CD14-positive monocyte (primary cell): ENCODE data around the gene RXRG. TPM values are rescaled to one million over a fixed set of nuclear protein-coding genes. Genes with fewer than 3 reads are reported as not detected.

ENCODE experiments used
- DNase-seq, 3 donors: peaks; one replicate each; pipeline ENCODE4 v3.0.0-alpha.2; 2011 to 2022
- H2AFZ ChIP-seq: 2 replicates; pipeline ENCODE4 v1.6.0; 2012; ENCODE audit warnings: mild to moderate bottlenecking, low read depth, low read length, inconsistent platforms; ENCODE audit not compliant: insufficient read depth, poor library complexity, severe bottlenecking
- H3K27ac ChIP-seq, 2 donors: 1 replicate in 1 of 2; 2 replicates in 1 of 2; pipeline ENCODE4 v1.5.1; 2012 to 2013; ENCODE audit warnings: low read length in 2 of 2, control low read depth in 1 of 2, inconsistent platforms in 1 of 2, low read depth in 1 of 2, mild to moderate bottlenecking in 1 of 2
- H3K27me3 ChIP-seq, 2 donors: one replicate each; pipeline versions ENCODE4 v1.6.0 to v1.6.1; 2011 to 2013; ENCODE audit warnings: low read length in 2 of 2; ENCODE audit not compliant: control insufficient read depth in 2 of 2, insufficient read depth in 2 of 2
- H3K36me3 ChIP-seq, 2 donors: replicated peaks in 1 of 2; 1 replicate in 1 of 2; 2 replicates in 1 of 2; pipeline versions ENCODE4 v1.5.1 to v1.6.1; 2012 to 2013; ENCODE audit warnings: low read length in 2 of 2, control low read depth in 1 of 2, inconsistent platforms in 1 of 2, mild to moderate bottlenecking in 1 of 2; ENCODE audit not compliant: insufficient read depth in 2 of 2, control insufficient read depth in 1 of 2
- H3K4me1 ChIP-seq, 2 donors: 1 replicate in 1 of 2; 2 replicates in 1 of 2; pipeline versions ENCODE4 v1.5.1 to v1.6.1; 2012 to 2013; ENCODE audit warnings: low read length in 2 of 2, control low read depth in 1 of 2, inconsistent platforms in 1 of 2, mild to moderate bottlenecking in 1 of 2, moderate library complexity in 1 of 2; ENCODE audit not compliant: insufficient read depth in 2 of 2, control insufficient read depth in 1 of 2
- H3K4me2 ChIP-seq: replicated peaks from 2 replicates; pipeline ENCODE3; 2012; ENCODE audit warnings: low read length, moderate library complexity, mild to moderate bottlenecking; ENCODE audit not compliant: poor library complexity, severe bottlenecking; ENCODE audit errors: extremely low read depth
- H3K4me3 ChIP-seq, 3 experiments: fragments of 200-600 bp in 1 of 3; sonication (generic) in 1 of 3; replicated peaks in 1 of 3; 1 replicate in 2 of 3; 2 replicates in 1 of 3; pipeline ENCODE4 v1.5.1; 2011 to 2013; ENCODE audit warnings: low read length in 3 of 3, mild to moderate bottlenecking in 3 of 3, control low read depth in 2 of 3, low read depth in 2 of 3, inconsistent platforms in 1 of 3, moderate library complexity in 1 of 3
- H3K79me2 ChIP-seq: 2 replicates; pipeline ENCODE4 v1.6.0; 2012; ENCODE audit warnings: mild to moderate bottlenecking, control low read depth, inconsistent platforms, low read length, moderate library complexity; ENCODE audit not compliant: insufficient read depth
- H3K9ac ChIP-seq: 2 replicates; pipeline ENCODE4 v1.6.0; 2017; ENCODE audit warnings: low read length, mild to moderate bottlenecking; ENCODE audit not compliant: insufficient read depth, poor library complexity, severe bottlenecking
- H3K9me3 ChIP-seq, 2 donors: replicated peaks in 1 of 2; 1 replicate in 1 of 2; 2 replicates in 1 of 2; pipeline versions ENCODE4 v1.5.1 to v1.6.1; 2012 to 2013; ENCODE audit warnings: low read length in 2 of 2, control low read depth in 1 of 2; ENCODE audit not compliant: control insufficient read depth in 1 of 2, insufficient read depth in 1 of 2
- H4K20me1 ChIP-seq: 2 replicates; pipeline ENCODE4 v1.6.0; 2012; ENCODE audit warnings: mild to moderate bottlenecking, low read length, control low read depth, moderate library complexity; ENCODE audit not compliant: insufficient read depth
- H3K27ac Mint-ChIP-seq, 7 donors: one replicate each; pipeline ENCODE4 v1.8.0; 2020; ENCODE audit warnings: mild to moderate bottlenecking in 7 of 7, mixed read lengths in 7 of 7, moderate library complexity in 6 of 7, inconsistent platforms in 2 of 7
- H3K27me3 Mint-ChIP-seq, 3 donors: one replicate each; pipeline ENCODE4 v1.8.0; 2021 to 2022; ENCODE audit warnings: low read depth in 3 of 3, mild to moderate bottlenecking in 3 of 3, mixed read lengths in 3 of 3, moderate library complexity in 3 of 3, inconsistent platforms in 1 of 3
- H3K36me3 Mint-ChIP-seq, 2 donors: one replicate each; pipeline ENCODE4 v1.8.0; 2020; ENCODE audit warnings: mixed read lengths in 2 of 2, inconsistent platforms in 1 of 2, mild to moderate bottlenecking in 1 of 2
- H3K4me1 Mint-ChIP-seq: one replicate; pipeline ENCODE4 v1.8.0; 2020; ENCODE audit warnings: mild to moderate bottlenecking, mixed read lengths
- H3K4me3 Mint-ChIP-seq, 2 donors: one replicate each; pipeline ENCODE4 v1.8.0; 2020; ENCODE audit warnings: mild to moderate bottlenecking in 2 of 2, mixed read lengths in 2 of 2, moderate library complexity in 1 of 2
- H3K9me3 Mint-ChIP-seq, 7 donors: one replicate each; pipeline ENCODE4 v1.8.0; 2020 to 2022; ENCODE audit warnings: mixed read lengths in 7 of 7, mild to moderate bottlenecking in 6 of 7, moderate library complexity in 6 of 7, inconsistent platforms in 2 of 7
- WGBS: methylation state at CpG from one replicate; pipeline ENCODE4 v1.1.5; 2013; ENCODE audit warnings: missing lambda C conversion rate; ENCODE audit not compliant: insufficient coverage; 5-methylcytosine and 5-hydroxymethylcytosine counted together
- intact Hi-C, 2 donors: fragments of 100-400 bp; cut with micrococcal nuclease; formaldehyde crosslinking; loops; one replicate each; pipeline versions ENCODE4 v1.15.0 to v1.15.1; 2023
- polyA plus RNA-seq, 3 donors: library from polyadenylated mRNA; depleted of rRNA in 1 of 3; unstranded in 2 of 3; stranded (reverse) in 1 of 3; fragments of 300-500 nt in 2 of 3; fragments of >200 nt in 1 of 3; fragmentation: Illumina TruSeq in 2 of 3; gene quantifications; 1 replicate in 2 of 3; 2 replicates in 1 of 3; pipeline ENCODE4 v1.2.3, GENCODE V29; 2012 to 2021
- TF ChIP-seq, protein P1 (sequence below): fragments of 200-600 bp; IDR thresholded peaks from one replicate; pipeline ENCODE4 v1.8.0; 2022; ENCODE audit warnings: antibody characterized with exemption, mild to moderate bottlenecking

Gene RXRG
- polyA plus RNA-seq, 3 donors, result not detected

- Histone ChIP-seq H3K79me2 (no peaks in the 10 kb centered on the region), H2AFZ (no peak overlapping the region), H3K4me3 (no peak overlapping the region), H3K27ac (no peak overlapping the region), H3K27me3 (peaks cover 66 to 74% of the 10 kb centered on the region in 2 donors), H3K9me3 (peaks cover 0 to 13% of the 10 kb centered on the region in 2 donors), H3K4me1 (no peaks in the 10 kb centered on the region), H3K9ac (no peak overlapping the region), H3K36me3 (no peaks in the 10 kb centered on the region), H3K4me2 (no peak overlapping the region), H4K20me1 (no peaks in the 10 kb centered on the region)
- Mint-ChIP-seq H3K4me1 (no peaks in the 10 kb centered on the region), H3K27me3 (peaks cover 3 to 20% (median 18%) of the 10 kb centered on the region in 3 donors), H3K36me3 (no peaks in the 10 kb centered on the region), H3K9me3 (peaks cover 0 to 8% (median 0%) of the 10 kb centered on the region in 7 donors), H3K27ac (no peak overlapping the region), H3K4me3 (no peak overlapping the region)
- intact Hi-C loops, result no loop called here
- DNase-seq, result no peak
- TF ChIP-seq, protein P1, sequence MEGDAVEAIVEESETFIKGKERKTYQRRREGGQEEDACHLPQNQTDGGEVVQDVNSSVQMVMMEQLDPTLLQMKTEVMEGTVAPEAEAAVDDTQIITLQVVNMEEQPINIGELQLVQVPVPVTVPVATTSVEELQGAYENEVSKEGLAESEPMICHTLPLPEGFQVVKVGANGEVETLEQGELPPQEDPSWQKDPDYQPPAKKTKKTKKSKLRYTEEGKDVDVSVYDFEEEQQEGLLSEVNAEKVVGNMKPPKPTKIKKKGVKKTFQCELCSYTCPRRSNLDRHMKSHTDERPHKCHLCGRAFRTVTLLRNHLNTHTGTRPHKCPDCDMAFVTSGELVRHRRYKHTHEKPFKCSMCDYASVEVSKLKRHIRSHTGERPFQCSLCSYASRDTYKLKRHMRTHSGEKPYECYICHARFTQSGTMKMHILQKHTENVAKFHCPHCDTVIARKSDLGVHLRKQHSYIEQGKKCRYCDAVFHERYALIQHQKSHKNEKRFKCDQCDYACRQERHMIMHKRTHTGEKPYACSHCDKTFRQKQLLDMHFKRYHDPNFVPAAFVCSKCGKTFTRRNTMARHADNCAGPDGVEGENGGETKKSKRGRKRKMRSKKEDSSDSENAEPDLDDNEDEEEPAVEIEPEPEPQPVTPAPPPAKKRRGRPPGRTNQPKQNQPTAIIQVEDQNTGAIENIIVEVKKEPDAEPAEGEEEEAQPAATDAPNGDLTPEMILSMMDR, result no peak
- 90% methylated on average over 2 of the region's 3 CpGs for WGBS
Observed at GRCh38 chr1:165442053-165442452, 2.9 kb downstream of the RXRG start.

DNA sequence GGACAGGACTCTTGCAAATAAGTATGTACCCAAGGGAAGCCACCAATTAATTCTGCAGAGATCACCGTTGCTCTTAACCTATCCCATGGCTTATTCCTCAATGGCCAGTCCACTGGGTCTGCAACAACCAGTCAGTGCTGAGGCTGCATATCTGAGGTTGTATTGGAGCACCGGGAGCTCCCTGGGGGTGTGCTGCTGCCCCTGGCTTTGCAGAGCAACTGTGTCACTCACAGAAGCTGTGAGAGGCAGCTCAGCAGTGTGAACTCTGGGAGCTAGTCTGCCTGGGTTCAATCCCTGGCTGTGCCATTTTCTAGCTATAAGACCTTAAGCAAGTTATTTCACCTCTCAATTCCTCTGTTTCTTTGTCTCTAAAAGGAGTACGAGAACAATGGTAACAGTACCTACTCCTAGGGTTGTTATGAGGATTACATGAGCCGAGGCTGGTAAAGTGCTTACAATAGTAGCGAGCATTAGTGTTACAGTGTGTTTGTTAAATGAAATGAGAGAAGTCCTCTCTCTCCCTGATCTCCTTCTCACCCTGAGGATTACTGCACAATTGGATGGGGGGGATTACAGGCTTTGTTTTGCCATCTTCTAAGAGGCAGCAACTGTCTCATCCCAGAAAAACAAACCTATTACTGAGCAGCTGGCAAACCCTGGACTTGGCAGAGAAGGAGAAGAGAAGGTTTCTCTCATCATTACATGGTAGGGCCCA lies 3.6 kb downstream of the RXRG start:
- Histone ChIP-seq H3K9ac (no peak overlapping the region), H3K27me3 (peaks cover 66% of the 10 kb centered on the region in 2 donors), H4K20me1 (no peaks in the 10 kb centered on the region), H3K36me3 (no peaks in the 10 kb centered on the region), H3K4me2 (no peak overlapping the region), H3K27ac (no peak overlapping the region), H3K79me2 (no peaks in the 10 kb centered on the region), H3K9me3 (peaks cover 0 to 13% of the 10 kb centered on the region in 2 donors), H2AFZ (no peak overlapping the region), H3K4me3 (no peak overlapping the region), H3K4me1 (no peaks in the 10 kb centered on the region)
- Mint-ChIP-seq H3K4me1 (no peaks in the 10 kb centered on the region), H3K9me3 (peaks cover 0 to 8% (median 0%) of the 10 kb centered on the region in 7 donors), H3K27me3 (peaks cover 3 to 19% (median 14%) of the 10 kb centered on the region in 3 donors), H3K4me3 (no peak overlapping the region), H3K36me3 (no peaks in the 10 kb centered on the region), H3K27ac (no peak overlapping the region)
- intact Hi-C loops, result no loop called here
- DNase-seq, result no peak
- 100% methylated on average over 1 of the region's 5 CpGs for WGBS
- TF ChIP-seq, protein P1, result no peak
